ELF-1 (cell line): ENCODE data around the gene EEIG1.
A peak's percentile ranks its signal among the peaks of the same experiment; 100 is the strongest.

Experiments used
- DNase-seq: peaks from one replicate; pipeline ENCODE4 v3.0.0-alpha.2; 2016; ENCODE audit warnings: low read depth, low spot score

Gene EEIG1

GRCh38 chr9:127959841-127960409, 20.9 kb downstream of the EEIG1 start:
- DNase-seq: no peak

- no peak for DNase-seq
Measured at GRCh38 chr9:127959398-127959797, 21.4 kb downstream of the EEIG1 start.

- no peak for DNase-seq
Measured at GRCh38 chr9:127958728-127959127, 22.1 kb downstream of the EEIG1 start.

GRCh38 chr9:127955294-127956015, 25.3 kb downstream of the EEIG1 start:
- DNase-seq: peak; percentile 81

DNA sequence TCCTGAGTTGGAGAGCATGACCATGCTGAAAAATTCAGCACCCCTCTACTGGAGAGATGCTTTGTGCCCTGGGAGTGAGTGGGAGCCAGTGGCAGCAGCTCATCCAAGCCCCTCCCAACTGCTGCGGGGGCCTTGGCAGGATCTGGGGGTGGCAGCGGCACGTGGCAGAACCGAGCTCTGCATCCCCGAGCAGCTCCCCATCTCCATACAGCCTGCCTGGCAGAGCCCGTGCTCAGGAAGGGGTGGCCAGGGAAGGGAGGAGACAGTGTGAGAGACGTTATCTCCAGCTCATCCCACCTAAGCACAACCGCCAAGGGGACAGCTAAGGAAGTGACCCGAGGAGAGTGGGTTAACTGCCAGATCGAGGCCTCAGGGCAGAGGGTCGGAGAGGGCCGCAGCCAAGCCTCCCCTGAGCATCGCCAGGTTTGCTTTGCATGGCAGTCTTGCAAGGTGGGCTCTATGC, 25.9 kb downstream of the EEIG1 start:
- DNase-seq: no peak

- DNase-seq: no peak
Measured at GRCh38 chr9:127953768-127954505, 26.9 kb downstream of the EEIG1 start.

DNA sequence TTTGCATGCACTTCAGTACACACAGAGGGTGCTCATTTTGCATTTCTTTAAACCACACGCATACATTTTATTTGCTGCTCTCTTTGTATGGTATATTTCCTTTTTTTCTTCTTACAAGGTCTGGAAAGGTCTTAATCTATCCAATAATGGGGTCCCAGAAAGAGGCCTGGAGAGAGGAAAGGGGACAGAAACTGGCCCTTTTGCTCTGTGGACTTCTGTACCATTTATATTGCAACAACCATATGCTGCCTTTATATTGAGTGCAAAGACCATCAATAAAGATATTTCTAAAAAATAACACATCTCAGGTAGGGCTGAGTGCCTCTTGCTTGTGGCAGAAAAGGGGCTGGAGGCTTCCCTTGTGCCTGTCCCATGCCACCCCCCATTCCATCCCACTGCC, 27.6 kb downstream of the EEIG1 start:
- no peak for DNase-seq

DNA sequence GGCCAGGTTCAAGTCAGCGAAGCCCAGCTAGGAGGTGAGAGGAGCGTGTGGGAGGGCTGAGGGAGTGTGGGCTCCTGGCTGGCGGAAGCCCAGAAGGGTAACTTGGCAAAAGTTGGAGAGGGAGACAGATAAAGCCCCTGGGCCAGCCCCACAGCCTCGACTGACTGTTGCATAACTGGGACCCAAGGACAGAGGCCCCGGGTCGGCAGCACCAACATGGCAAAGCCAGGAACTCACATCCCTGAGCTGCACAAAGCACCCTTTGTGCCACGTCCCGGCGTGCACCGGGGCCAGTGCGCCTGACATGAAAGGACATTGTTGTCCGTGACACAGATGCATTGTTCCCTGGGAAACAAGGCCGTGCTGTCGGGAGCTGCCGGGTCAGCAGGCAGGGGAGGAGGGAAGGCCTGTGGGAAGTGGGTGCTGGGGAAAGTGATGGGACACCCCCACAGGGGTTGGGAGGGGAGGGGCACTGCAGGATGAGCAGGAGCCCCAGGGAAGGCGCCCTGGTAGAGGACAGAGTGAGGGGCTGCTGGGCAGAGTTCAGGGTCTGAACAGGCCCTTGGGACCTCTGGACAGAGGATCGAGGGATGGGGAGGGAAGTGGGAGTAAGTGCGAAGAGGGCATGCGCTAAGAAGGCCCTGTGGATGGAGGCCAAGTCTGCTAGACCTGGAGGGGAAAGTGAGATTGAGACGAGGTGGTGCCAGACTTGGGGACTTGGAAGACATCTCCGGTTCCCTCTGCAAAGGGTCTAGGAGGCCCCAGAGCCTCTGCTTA, 30.1 kb downstream of the EEIG1 start:
- no peak for DNase-seq

DNA sequence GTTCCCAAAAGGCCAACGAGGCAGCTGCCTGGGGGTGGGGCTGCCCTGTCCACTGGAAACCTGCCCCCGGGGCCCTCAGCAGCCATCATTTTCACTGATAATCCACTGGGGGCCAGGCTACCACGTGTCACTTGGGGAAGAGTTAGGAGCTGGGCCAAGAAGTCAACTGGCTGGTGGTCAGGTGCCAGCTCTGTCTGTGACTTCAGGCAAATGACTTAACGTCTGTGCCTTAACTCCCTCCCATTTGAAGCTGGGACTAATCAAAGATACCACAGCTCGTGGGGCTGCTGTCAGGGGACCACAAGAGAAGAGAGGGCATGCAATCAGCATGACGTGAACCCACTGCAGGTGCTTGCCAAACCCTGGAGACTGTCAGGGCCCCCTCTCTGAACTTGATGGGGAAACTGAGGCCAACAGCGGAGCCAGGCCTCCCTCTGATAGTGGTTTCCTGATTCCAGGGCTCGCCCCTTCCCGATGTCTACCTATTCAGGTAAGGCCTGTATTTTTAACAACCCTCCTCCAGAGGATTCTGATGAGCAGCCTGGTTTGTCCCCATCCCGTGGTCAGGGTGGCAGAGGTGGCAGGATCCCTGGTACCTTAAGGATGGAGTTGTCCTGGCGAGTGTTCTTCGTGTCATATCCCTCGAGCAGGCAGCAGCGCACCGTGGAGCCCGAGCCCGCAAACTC, 30.8 kb downstream of the EEIG1 start:
- no peak for DNase-seq

DNA sequence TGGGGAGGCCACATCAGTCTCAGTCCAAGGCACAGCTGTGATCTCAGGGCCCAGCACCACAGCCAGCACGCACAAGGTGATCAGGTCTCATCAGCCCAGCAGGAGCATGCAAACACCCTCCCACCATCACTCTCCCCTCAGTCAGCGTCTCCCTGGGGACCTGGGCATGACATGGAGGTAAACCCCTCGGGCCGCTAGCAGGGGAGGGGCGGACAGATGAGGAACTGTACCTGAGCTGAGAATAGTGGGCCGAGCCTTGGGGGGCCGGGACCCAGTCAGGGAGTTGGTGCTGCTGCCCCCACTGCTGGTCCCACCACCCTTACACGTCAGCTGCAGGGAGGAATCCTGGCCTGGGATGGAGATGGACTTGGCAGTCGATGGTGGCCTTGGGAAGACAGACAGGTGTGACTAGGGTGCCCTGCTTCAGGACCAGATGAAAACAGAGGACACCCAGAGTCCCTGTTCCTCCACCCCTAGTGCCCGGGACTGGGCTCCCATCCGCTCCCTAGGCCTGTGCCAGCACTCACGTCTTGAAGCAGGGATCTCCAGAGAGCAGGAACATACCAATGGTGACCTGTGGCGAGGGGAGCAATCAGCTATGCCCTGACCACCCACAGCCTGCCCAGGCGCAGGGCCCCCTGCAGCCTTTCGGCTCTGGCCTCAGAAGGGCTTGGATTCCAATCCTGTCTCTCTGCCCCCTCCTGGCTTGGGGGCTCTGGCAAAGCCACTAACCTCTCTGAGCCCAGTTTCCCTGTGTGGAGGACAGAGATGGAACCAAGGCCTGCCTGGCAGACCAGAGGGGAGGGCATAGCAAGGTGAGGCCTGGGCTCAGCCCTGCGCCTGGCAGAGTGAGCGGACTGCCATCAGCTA, 32.7 kb downstream of the EEIG1 start:
- DNase-seq: no peak

GRCh38 chr9:127946728-127947127, 34.1 kb downstream of the EEIG1 start:
- no peak for DNase-seq

DNA sequence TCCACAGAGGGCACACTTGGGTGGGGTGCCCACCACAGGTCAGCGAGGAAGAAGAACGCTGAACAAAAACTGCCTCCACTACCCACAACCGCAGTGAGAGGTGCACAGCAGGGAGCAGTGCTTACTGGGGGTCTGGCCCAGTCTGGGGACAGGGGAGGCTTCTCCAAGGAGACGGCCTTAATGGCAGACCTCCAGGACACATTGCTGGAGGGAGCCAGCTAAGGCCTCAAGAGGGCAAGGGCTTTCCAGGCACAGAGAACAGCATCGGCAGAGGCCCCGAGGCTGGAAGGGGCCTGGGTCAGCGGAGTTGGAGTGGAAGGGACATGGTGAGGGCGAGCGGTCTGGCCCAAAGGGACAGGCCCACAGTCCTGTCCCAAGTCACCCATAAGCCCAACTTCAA, 34.8 kb downstream of the EEIG1 start:
- DNase-seq: no peak

GRCh38 chr9:127945338-127945737, 35.5 kb downstream of the EEIG1 start:
- no peak for DNase-seq

DNA sequence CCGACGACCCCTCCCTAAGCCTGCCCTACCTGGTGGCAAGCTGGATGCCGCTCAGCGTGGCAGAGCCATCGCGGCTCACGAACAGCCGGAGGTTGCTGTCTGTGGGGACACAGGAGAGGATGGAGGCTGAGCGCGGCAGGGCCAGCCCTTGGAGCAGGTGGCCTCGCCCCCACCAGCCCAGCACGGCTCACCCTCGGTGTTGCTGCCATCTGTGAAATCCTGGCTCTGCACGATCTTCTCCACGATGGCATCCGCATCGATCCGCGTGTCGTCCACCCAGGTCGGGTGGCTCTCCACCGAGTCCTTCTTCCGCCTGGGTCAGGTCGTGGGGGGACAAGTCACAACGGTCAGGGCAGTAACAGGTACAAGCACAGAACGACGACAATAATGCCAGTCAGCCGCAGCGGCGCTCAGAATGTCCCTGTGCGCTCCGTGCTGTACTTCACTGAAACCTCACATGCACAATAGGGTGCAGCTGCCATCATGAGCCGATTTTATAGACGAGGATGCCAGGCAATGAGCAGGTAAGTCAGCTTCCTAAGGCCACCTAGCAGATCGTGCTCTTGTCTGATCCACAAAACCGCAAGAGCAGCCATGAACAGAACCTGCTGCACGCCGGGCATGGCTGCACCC, 36.1 kb downstream of the EEIG1 start:
- DNase-seq: no peak

- DNase-seq: peak; percentile 90
Measured at GRCh38 chr9:127943731-127944144, 37.1 kb downstream of the EEIG1 start.

- DNase-seq: no peak
Measured at GRCh38 chr9:127943011-127943662, 37.7 kb downstream of the EEIG1 start.

DNA sequence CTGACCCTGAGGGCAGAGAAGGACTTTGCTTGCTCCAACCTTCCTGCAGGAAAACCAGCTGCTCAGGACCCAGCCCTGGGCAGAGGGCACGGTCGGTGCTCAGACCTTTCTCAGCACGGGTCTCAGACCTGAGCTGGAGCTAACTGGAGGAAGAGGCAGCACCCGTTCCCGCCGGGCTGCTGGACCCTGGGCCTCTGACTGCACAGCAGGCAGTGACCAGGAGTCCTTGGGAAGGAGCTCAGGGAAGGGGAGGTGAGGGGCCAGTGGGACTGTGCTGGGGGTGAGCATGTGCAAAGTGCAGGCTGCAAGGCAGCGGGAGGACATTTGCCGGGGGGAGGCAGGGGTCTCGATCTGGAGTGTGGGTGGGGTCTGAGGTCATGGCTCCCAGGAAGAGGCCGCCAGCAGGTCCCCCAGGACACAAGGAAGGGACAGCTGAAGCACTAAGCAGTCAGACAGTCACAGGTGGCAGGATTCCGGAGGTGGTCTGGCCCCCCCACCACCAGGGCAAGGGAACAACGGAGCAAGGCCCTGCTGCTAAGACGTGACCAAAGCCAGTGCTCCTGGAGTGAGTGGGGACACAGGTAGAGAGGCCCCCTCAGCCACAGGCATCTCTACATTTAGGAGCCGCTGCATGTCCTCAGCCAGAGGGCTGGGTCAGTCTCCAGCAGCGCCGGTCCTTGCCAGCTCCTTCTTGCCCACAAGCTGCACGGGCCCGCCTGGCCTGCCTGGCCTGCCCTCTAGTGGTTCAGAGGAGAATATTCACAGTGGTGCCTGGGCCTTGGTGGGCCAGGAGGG, 38.4 kb downstream of the EEIG1 start:
- peak; percentile 81 for DNase-seq

DNA sequence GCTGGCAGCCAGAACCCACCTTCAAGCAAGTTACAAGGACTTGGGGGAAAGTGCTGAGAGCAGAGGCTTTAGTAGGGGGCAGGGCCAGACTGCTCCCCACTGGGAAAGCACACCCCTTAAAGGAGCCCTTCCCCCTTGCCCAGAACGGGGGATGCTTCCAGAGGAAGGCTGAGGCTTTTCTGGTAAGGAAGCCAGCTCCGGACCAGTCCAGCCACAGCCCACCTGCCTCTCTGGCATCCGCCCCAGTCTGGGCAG, 38.9 kb downstream of the EEIG1 start:
- DNase-seq: no peak
